Peyer's patch (tissue), 4 donors: ENCODE measurements around the gene RPGR. TPM values are rescaled to one million over a fixed set of nuclear protein-coding genes. Genes with fewer than 3 reads are reported as not detected.

Experiments used
- DNase-seq, 3 donors: peaks; one replicate each; pipeline ENCODE4 v3.0.0-alpha.2; 2017 to 2019
- H3K27ac ChIP-seq, 4 donors: fragments of 200-600 bp; sonication (generic); one replicate each; pipeline ENCODE4 v1.5.1; 2016 to 2019
- H3K27me3 ChIP-seq, 2 donors: fragments of 200-600 bp; sonication (generic); one replicate each; pipeline ENCODE4 v1.5.1; 2019
- H3K36me3 ChIP-seq, 3 donors: fragments of 200-600 bp; sonication (generic); one replicate each; pipeline ENCODE4 v1.5.1; 2016 to 2019
- H3K4me1 ChIP-seq, 4 donors: fragments of 200-600 bp; sonication (generic); one replicate each; pipeline ENCODE4 v1.5.1; 2016 to 2019
- H3K4me3 ChIP-seq, 4 donors: fragments of 200-600 bp; sonication (generic); 1 replicate in 3 of 4; 2 replicates in 1 of 4; pipeline ENCODE4 v1.5.1; 2016 to 2019; ENCODE audit warnings: mild to moderate bottlenecking in 1 of 4
- H3K9me3 ChIP-seq, 4 donors: fragments of 200-600 bp; sonication (generic); one replicate each; pipeline ENCODE4 v1.5.1; 2016 to 2019; ENCODE audit warnings: mild to moderate bottlenecking in 1 of 4
- POLR2A ChIP-seq, 2 donors: fragments of 450-650 bp; IDR thresholded peaks; one replicate each; pipeline ENCODE4 v1.5.1; 2017; ENCODE audit warnings: antibody characterized with exemption in 2 of 2, mild to moderate bottlenecking in 2 of 2, moderate library complexity in 2 of 2
- total RNA-seq, 4 donors: library from RNA; depleted of rRNA; stranded (reverse); fragments of >200 nt; gene quantifications; one replicate each; pipeline ENCODE4 v1.1.0, GENCODE V29; 2016
- TF ChIP-seq, protein P1 (sequence below), 6 experiments: fragments of 450-650 bp in 4 of 6; fragments of 200-600 bp in 2 of 6; sonication (generic) in 1 of 6; IDR thresholded peaks; one replicate each; pipeline ENCODE4 v1.5.1; 2017 to 2019; ENCODE audit warnings: antibody characterized with exemption in 6 of 6, mild to moderate bottlenecking in 3 of 6, moderate library complexity in 1 of 6

The RPGR gene
- total RNA-seq, 4 donors from 2014 or later: 5.4 to 72.6 (median 22.3) TPM

- Histone ChIP-seq H3K36me3 (peaks cover 0 to 2% (median 0%) of the 10 kb centered on the region in 3 donors), H3K9me3 (no peaks in the 10 kb centered on the region), H3K4me1 (no peaks in the 10 kb centered on the region), H3K4me3 (peak overlapping the region in 2 of 4 donors; percentile 69 to 86), H3K27me3 (no peaks in the 10 kb centered on the region), H3K27ac (no peak overlapping the region)
- no peak for TF ChIP-seq POLR2A (IDR thresholded peaks at IDR 0.05)
- TF ChIP-seq, protein P1, sequence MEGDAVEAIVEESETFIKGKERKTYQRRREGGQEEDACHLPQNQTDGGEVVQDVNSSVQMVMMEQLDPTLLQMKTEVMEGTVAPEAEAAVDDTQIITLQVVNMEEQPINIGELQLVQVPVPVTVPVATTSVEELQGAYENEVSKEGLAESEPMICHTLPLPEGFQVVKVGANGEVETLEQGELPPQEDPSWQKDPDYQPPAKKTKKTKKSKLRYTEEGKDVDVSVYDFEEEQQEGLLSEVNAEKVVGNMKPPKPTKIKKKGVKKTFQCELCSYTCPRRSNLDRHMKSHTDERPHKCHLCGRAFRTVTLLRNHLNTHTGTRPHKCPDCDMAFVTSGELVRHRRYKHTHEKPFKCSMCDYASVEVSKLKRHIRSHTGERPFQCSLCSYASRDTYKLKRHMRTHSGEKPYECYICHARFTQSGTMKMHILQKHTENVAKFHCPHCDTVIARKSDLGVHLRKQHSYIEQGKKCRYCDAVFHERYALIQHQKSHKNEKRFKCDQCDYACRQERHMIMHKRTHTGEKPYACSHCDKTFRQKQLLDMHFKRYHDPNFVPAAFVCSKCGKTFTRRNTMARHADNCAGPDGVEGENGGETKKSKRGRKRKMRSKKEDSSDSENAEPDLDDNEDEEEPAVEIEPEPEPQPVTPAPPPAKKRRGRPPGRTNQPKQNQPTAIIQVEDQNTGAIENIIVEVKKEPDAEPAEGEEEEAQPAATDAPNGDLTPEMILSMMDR (IDR thresholded peaks at IDR 0.05): no peak
- no peak for DNase-seq
These were observed 1.2 kb downstream of the RPGR start for GRCh38 chrX:38326086-38326485.

GRCh38 chrX:38320819-38321218 lies 6.5 kb downstream of the RPGR start:
- Histone ChIP-seq H3K27me3 (no peaks in the 10 kb centered on the region), H3K36me3 (peaks cover 0 to 12% (median 0%) of the 10 kb centered on the region in 3 donors), H3K27ac (no peak overlapping the region), H3K4me1 (no peaks in the 10 kb centered on the region), H3K4me3 (no peak overlapping the region), H3K9me3 (no peaks in the 10 kb centered on the region)
- no peak for DNase-seq
- TF ChIP-seq, protein P1 (IDR thresholded peaks at IDR 0.05): no peak
- TF ChIP-seq POLR2A (IDR thresholded peaks at IDR 0.05): no peak

GRCh38 chrX:38318606-38319005 lies 8.7 kb downstream of the RPGR start:
- TF ChIP-seq POLR2A (IDR thresholded peaks at IDR 0.05): no peak
- TF ChIP-seq, protein P1 (IDR thresholded peaks at IDR 0.05): no peak
- no peak overlapping the region for H3K4me3 ChIP-seq
- no peaks in the 10 kb centered on the region for H3K27me3 ChIP-seq
- DNase-seq: no peak
- no peak overlapping the region for H3K27ac ChIP-seq
- no peaks in the 10 kb centered on the region for H3K9me3 ChIP-seq
- peaks cover 0 to 12% (median 0%) of the 10 kb centered on the region in 3 donors for H3K36me3 ChIP-seq
- no peaks in the 10 kb centered on the region for H3K4me1 ChIP-seq

DNA sequence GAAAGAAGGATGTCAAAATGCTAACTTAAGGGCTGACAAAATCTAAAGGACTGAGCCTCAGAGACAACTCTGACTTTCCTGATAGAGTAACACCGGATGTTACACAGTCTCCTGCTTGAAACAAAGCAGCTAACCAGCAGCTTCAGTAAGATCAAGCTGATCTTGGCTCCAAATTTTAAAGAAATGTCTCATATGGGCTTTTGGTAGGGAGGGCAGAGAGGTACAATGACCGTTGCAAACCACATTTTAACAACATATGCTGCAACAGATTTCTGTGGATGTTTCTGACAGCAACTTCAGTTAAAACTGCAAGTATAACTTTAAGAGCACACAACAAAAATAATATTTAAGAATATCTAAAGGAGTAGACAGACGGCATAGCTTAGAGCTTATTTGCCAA lies 9.1 kb downstream of the RPGR start:
- no peaks in the 10 kb centered on the region for H3K9me3 ChIP-seq
- H3K36me3 ChIP-seq: peaks cover 0 to 12% (median 0%) of the 10 kb centered on the region in 3 donors
- no peak overlapping the region for H3K27ac ChIP-seq
- H3K27me3 ChIP-seq: no peaks in the 10 kb centered on the region
- no peak for DNase-seq
- H3K4me3 ChIP-seq: no peak overlapping the region
- H3K4me1 ChIP-seq: no peaks in the 10 kb centered on the region
- no peak for TF ChIP-seq POLR2A (IDR thresholded peaks at IDR 0.05)

GRCh38 chrX:38315186-38315585 lies 12.1 kb downstream of the RPGR start:
- TF ChIP-seq, protein P1 (IDR thresholded peaks at IDR 0.05): no peak
- TF ChIP-seq POLR2A (IDR thresholded peaks at IDR 0.05): no peak
- H3K4me1 ChIP-seq: no peaks in the 10 kb centered on the region
- no peak overlapping the region for H3K4me3 ChIP-seq
- H3K27ac ChIP-seq: no peak overlapping the region
- H3K36me3 ChIP-seq: peaks cover 0 to 8% (median 0%) of the 10 kb centered on the region in 3 donors
- H3K27me3 ChIP-seq: no peaks in the 10 kb centered on the region
- DNase-seq: no peak
- no peaks in the 10 kb centered on the region for H3K9me3 ChIP-seq

DNA sequence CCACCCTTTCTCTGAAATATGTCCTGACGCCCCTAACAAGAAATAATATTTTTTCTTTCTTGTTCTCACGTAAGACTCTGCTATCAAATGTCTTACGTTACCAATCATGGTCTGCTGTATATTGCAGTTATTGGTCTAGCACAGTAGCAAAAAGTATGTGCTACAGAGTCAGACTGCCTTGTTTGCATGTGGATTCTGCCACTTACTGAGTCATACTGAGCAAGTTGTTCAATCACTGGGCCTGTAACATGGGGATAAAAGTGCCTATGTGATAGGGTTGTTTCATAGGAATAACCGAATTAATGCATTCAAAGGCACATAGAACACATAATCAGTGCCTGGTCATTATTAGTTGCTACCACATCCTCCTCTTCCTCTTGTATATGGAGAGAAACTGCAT lies 14.1 kb downstream of the RPGR start:
- Histone ChIP-seq H3K36me3 (peaks cover 0 to 8% (median 0%) of the 10 kb centered on the region in 3 donors), H3K9me3 (no peaks in the 10 kb centered on the region), H3K27ac (no peak overlapping the region), H3K4me3 (no peak overlapping the region), H3K27me3 (no peaks in the 10 kb centered on the region), H3K4me1 (no peaks in the 10 kb centered on the region)
- no peak for DNase-seq
- TF ChIP-seq POLR2A (IDR thresholded peaks at IDR 0.05): no peak
- TF ChIP-seq, protein P1 (IDR thresholded peaks at IDR 0.05): no peak
